SK-N-SH treated with all-trans-retinoic acid at 6 μM for 48 hours (cell line): ENCODE results near the gene RPGRIP1.
A peak's percentile ranks its signal among the peaks of the same experiment; 100 is the strongest.

Source experiments
- ATAC-seq: fragments of 200-7000 bp; cut with Tn5 transposase; 3 replicates; pipeline ENCODE4 v1.9.1; 2020; ENCODE audit warnings: mild to moderate bottlenecking, moderate library complexity
- ARNTL ChIP-seq: fragments of 450-650 bp; formaldehyde crosslinking; IDR thresholded peaks from 2 replicates; pipeline ENCODE4 v1.5.0; 2020; ENCODE audit warnings: low read depth, mild to moderate bottlenecking, moderate library complexity, borderline replicate concordance
- BACH2 ChIP-seq: fragments of 250-450 bp; sonication (Bioruptor Pico); IDR thresholded peaks from 2 replicates; pipeline ENCODE4 v1.9.0; 2021; ENCODE audit warnings: mild to moderate bottlenecking, borderline replicate concordance
- CSDC2 ChIP-seq: fragments of 250-450 bp; sonication (Bioruptor Pico); IDR thresholded peaks from 2 replicates; pipeline ENCODE4 v1.5.0; 2020; ENCODE audit warnings: mild to moderate bottlenecking, moderate library complexity
- ESRRG ChIP-seq: fragments of 250-450 bp; sonication (Bioruptor Pico); IDR thresholded peaks from 2 replicates; pipeline ENCODE4 v1.6.1; 2021; ENCODE audit warnings: mild to moderate bottlenecking
- GLIS3 ChIP-seq: fragments of 250-450 bp; sonication (Bioruptor Pico); IDR thresholded peaks from 2 replicates; pipeline ENCODE4 v1.5.0; 2020; ENCODE audit warnings: mild to moderate bottlenecking, moderate library complexity
- OSR1 ChIP-seq: fragments of 250-450 bp; sonication (Bioruptor Pico); IDR thresholded peaks from 2 replicates; pipeline ENCODE4 v1.8.0; 2022; ENCODE audit warnings: moderate library complexity, mild to moderate bottlenecking, inconsistent platforms
- PATZ1 ChIP-seq: fragments of 250-450 bp; sonication (Bioruptor Pico); IDR thresholded peaks from 2 replicates; pipeline ENCODE4 v1.8.0; 2020; ENCODE audit warnings: mild to moderate bottlenecking, moderate library complexity, borderline replicate concordance
- PPARA ChIP-seq: fragments of 250-450 bp; sonication (Bioruptor Pico); IDR thresholded peaks from 2 replicates; pipeline ENCODE4 v1.5.0; 2020; ENCODE audit warnings: mild to moderate bottlenecking, borderline replicate concordance
- RARB ChIP-seq: fragments of 250-450 bp; sonication (Bioruptor Pico); IDR thresholded peaks from 2 replicates; pipeline ENCODE4 v1.8.0; 2021; ENCODE audit warnings: mild to moderate bottlenecking, moderate library complexity
- SNAI2 ChIP-seq: fragments of 250-450 bp; sonication (Bioruptor Pico); IDR thresholded peaks from 2 replicates; pipeline ENCODE4 v1.5.0; 2020; ENCODE audit warnings: mild to moderate bottlenecking, moderate library complexity
- TCF4 ChIP-seq: fragments of 250-450 bp; sonication (Bioruptor Pico); IDR thresholded peaks from 2 replicates; pipeline ENCODE4 v1.8.0; 2021; ENCODE audit warnings: mild to moderate bottlenecking, moderate library complexity, borderline replicate concordance
- TOX ChIP-seq: fragments of 250-450 bp; sonication (Bioruptor Pico); IDR thresholded peaks from 2 replicates; pipeline ENCODE4 v1.8.0; 2021; ENCODE audit warnings: mild to moderate bottlenecking, moderate library complexity, borderline replicate concordance
- TSHZ2 ChIP-seq: fragments of 250-450 bp; sonication (Bioruptor Pico); IDR thresholded peaks from 2 replicates; pipeline ENCODE4 v1.5.0; 2020; ENCODE audit warnings: mild to moderate bottlenecking, moderate library complexity
- ZC3H10 ChIP-seq: fragments of 250-450 bp; sonication (Bioruptor Pico); IDR thresholded peaks from 2 replicates; pipeline ENCODE4 v1.5.1; 2021; ENCODE audit warnings: mild to moderate bottlenecking, moderate library complexity
- ZFP3 ChIP-seq: fragments of 250-450 bp; sonication (Bioruptor Pico); IDR thresholded peaks from 2 replicates; pipeline ENCODE4 v1.5.0; 2020; ENCODE audit warnings: mild to moderate bottlenecking, moderate library complexity
- ZFP30 ChIP-seq: fragments of 450-650 bp; formaldehyde crosslinking; IDR thresholded peaks from 2 replicates; pipeline ENCODE4 v1.5.0; 2022; ENCODE audit warnings: mild to moderate bottlenecking, moderate library complexity
- ZNF565 ChIP-seq: fragments of 450-650 bp; formaldehyde crosslinking; conservative IDR thresholded peaks from 2 replicates; pipeline ENCODE4 v1.5.0; 2020; ENCODE audit warnings: low read depth, mild to moderate bottlenecking, moderate library complexity
- ZNF70 ChIP-seq: fragments of 450-650 bp; formaldehyde crosslinking; IDR thresholded peaks from 2 replicates; pipeline ENCODE4 v1.5.0; 2020; ENCODE audit warnings: mild to moderate bottlenecking, moderate library complexity
- ZNF8 ChIP-seq: fragments of 450-650 bp; formaldehyde crosslinking; IDR thresholded peaks from 2 replicates; pipeline ENCODE4 v1.5.0; 2020; ENCODE audit warnings: mild to moderate bottlenecking, moderate library complexity
- TF ChIP-seq, protein P1 (sequence below): fragments of 250-450 bp; sonication (Bioruptor Pico); IDR thresholded peaks from 2 replicates; pipeline ENCODE4 v1.5.1; 2021; ENCODE audit warnings: mild to moderate bottlenecking, moderate library complexity
- TF ChIP-seq, protein P2 (sequence below): fragments of 250-450 bp; sonication (Bioruptor Pico); IDR thresholded peaks from 2 replicates; pipeline ENCODE4 v1.8.0; 2021; ENCODE audit warnings: low read depth, mild to moderate bottlenecking, moderate library complexity, borderline replicate concordance

RPGRIP1 gene

GRCh38 chr14:21264025-21264801 lies 15.7 kb upstream of the RPGRIP1 start:
- ATAC-seq = peak; percentile 76
- TF ChIP-seq GLIS3 (CRISPR knock-in tag) = no peak
- TF ChIP-seq ZC3H10 (CRISPR knock-in tag) = no peak
- TF ChIP-seq CSDC2 (CRISPR knock-in tag) = no peak
- no peak for TF ChIP-seq ZNF8 (CRISPR knock-in tag)
- TF ChIP-seq ZNF70 (CRISPR knock-in tag) = no peak
- TF ChIP-seq ZFP3 (CRISPR knock-in tag) = no peak
- no peak for TF ChIP-seq RARB (CRISPR knock-in tag)
- TF ChIP-seq SNAI2 = no peak
- TF ChIP-seq TCF4 (CRISPR knock-in tag) = no peak
- TF ChIP-seq ESRRG (CRISPR knock-in tag) = no peak
- TF ChIP-seq OSR1 (CRISPR knock-in tag) = no peak
- no peak for TF ChIP-seq BACH2 (CRISPR knock-in tag)
- TF ChIP-seq ARNTL (CRISPR knock-in tag) = no peak
- TF ChIP-seq PATZ1 (CRISPR knock-in tag) = no peak
- no peak for TF ChIP-seq ZFP30 (CRISPR knock-in tag)
- TF ChIP-seq, protein P1, sequence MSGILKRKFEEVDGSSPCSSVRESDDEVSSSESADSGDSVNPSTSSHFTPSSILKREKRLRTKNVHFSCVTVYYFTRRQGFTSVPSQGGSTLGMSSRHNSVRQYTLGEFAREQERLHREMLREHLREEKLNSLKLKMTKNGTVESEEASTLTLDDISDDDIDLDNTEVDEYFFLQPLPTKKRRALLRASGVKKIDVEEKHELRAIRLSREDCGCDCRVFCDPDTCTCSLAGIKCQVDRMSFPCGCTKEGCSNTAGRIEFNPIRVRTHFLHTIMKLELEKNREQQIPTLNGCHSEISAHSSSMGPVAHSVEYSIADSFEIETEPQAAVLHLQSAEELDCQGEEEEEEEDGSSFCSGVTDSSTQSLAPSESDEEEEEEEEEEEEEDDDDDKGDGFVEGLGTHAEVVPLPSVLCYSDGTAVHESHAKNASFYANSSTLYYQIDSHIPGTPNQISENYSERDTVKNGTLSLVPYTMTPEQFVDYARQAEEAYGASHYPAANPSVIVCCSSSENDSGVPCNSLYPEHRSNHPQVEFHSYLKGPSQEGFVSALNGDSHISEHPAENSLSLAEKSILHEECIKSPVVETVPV (CRISPR knock-in tag) = no peak

DNA sequence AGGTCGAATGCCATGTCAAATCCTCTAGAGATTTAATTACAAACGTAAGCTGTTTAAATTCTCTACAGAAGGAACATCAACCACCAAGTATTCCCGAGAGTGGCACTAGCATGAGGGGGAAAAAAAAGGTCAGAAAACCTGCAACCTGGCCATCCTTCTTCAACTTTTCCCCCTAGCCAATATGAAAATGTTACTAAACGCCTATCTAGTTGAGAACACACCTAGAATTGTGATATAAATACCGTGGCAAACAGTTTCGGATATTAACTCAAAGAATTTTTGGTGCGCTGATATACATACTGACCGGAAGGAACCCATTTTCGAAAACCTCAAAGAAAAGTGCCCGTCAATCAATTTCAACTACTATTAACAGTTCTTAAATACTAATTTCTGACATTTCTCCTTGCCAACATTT lies 12.4 kb upstream of the RPGRIP1 start:
- no peak for ATAC-seq
- TF ChIP-seq ZFP3 (CRISPR knock-in tag) (no peak), ZNF8 (CRISPR knock-in tag) (no peak), TCF4 (CRISPR knock-in tag) (no peak), PPARA (no peak), ARNTL (CRISPR knock-in tag) (no peak), RARB (CRISPR knock-in tag) (no peak), ZNF70 (CRISPR knock-in tag) (no peak), ESRRG (CRISPR knock-in tag) (no peak), SNAI2 (no peak), TOX (CRISPR knock-in tag) (no peak)
- TF ChIP-seq, protein P2, sequence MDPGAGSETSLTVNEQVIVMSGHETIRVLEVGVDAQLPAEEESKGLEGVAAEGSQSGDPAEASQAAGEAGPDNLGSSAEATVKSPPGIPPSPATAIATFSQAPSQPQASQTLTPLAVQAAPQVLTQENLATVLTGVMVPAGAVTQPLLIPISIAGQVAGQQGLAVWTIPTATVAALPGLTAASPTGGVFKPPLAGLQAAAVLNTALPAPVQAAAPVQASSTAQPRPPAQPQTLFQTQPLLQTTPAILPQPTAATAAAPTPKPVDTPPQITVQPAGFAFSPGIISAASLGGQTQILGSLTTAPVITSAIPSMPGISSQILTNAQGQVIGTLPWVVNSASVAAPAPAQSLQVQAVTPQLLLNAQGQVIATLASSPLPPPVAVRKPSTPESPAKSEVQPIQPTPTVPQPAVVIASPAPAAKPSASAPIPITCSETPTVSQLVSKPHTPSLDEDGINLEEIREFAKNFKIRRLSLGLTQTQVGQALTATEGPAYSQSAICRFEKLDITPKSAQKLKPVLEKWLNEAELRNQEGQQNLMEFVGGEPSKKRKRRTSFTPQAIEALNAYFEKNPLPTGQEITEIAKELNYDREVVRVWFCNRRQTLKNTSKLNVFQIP (CRISPR knock-in tag) = no peak

DNA sequence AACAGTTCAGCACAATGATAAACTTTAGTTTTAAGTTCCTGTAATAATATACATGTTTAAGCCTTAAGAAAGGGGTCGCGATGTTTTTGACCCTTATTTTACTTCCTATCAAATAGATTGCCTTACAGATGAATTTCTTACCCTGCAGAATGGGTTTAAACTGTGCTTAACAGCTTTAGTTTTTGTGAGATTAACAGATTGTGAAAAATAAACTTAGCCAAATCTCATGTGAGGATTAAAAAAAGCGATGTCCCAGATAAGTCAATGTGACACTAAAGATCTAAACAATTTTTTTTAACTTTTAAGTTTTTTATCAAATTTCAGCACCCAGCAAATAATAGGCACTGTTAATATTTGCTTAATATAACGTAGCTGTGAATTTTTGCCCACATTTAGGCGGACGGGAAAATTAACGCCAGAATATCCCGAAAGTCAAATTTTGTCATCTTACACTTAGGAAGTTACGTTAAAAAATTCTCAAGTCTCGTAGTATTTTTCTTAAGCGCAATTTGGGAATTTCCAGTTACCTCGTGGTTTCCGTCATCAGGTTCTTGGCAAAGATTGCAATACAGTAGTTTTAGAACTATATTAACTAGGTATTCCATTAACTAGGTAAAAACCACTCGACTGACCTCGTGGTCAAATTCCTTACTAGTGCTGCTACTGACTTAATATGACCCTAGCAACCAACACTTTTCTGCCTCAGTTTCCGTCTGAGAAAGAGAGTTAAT lies 11.8 kb upstream of the RPGRIP1 start:
- TF ChIP-seq RARB (CRISPR knock-in tag) = 0 out of 2 replicates have a peak, but pooled peaks have one; percentile 63
- TF ChIP-seq ZNF8 (CRISPR knock-in tag) = no peak
- no peak for ATAC-seq

- TF ChIP-seq PPARA (no peak), CSDC2 (CRISPR knock-in tag) (no peak), ZNF70 (CRISPR knock-in tag) (no peak), RARB (CRISPR knock-in tag) (no peak), ZFP3 (CRISPR knock-in tag) (no peak), ESRRG (CRISPR knock-in tag) (no peak), ZNF565 (CRISPR knock-in tag) (no peak), PATZ1 (CRISPR knock-in tag) (no peak), ZFP30 (CRISPR knock-in tag) (no peak), TSHZ2 (no peak), GLIS3 (CRISPR knock-in tag) (no peak), ZC3H10 (CRISPR knock-in tag) (no peak), ARNTL (CRISPR knock-in tag) (no peak)
- peak; percentile 7; the same call in 2 of the 3 replicates for ATAC-seq
These were observed 11.1 kb upstream of the RPGRIP1 start for GRCh38 chr14:21268617-21269251.
